Suprapubic skin (tissue), 4 donors: Measurements from ENCODE around the gene GYG1. TPM values are rescaled to one million over a fixed set of nuclear protein-coding genes. Genes with fewer than 3 reads are reported as not detected.
"Not testable (repeated sequence)": the region's sequence is repeated elsewhere in the genome, so short reads cannot be mapped to it uniquely, and the experiment has no call there.

Experiments
- DNase-seq, 2 donors: peaks; one replicate each; pipeline ENCODE4 v3.0.0-alpha.2; 2019; ENCODE audit warnings: low spot score in 2 of 2
- H3K27ac ChIP-seq: fragments of 200-600 bp; sonication (generic); one replicate; pipeline ENCODE4 v1.5.1; 2019
- H3K27me3 ChIP-seq: fragments of 200-600 bp; sonication (generic); one replicate; pipeline ENCODE4 v1.5.1; 2019
- H3K36me3 ChIP-seq: fragments of 200-600 bp; sonication (generic); one replicate; pipeline ENCODE4 v1.5.1; 2019
- H3K4me1 ChIP-seq: fragments of 200-600 bp; sonication (generic); one replicate; pipeline ENCODE4 v1.5.1; 2019
- H3K4me3 ChIP-seq: fragments of 200-600 bp; sonication (generic); one replicate; pipeline ENCODE4 v1.5.1; 2019; ENCODE audit warnings: mild to moderate bottlenecking
- H3K9me3 ChIP-seq: fragments of 200-600 bp; sonication (generic); one replicate; pipeline ENCODE4 v1.5.1; 2019
- CTCF ChIP-seq, 2 donors: fragments of 200-600 bp in 1 of 2; fragments of 450-650 bp in 1 of 2; sonication (generic) in 1 of 2; IDR thresholded peaks; one replicate each; pipeline ENCODE4 v1.5.1; 2016 to 2019; ENCODE audit warnings: antibody characterized with exemption in 2 of 2, mild to moderate bottlenecking in 1 of 2, moderate library complexity in 1 of 2
- EP300 ChIP-seq: sonication (generic); formaldehyde crosslinking; IDR thresholded peaks from one replicate; pipeline ENCODE4 v1.6.1; 2017; ENCODE audit warnings: antibody characterized with exemption
- POLR2A ChIP-seq, 2 donors: fragments of 450-650 bp; IDR thresholded peaks; one replicate each; pipeline ENCODE4 v1.6.1; 2017; ENCODE audit warnings: antibody characterized with exemption in 2 of 2, mild to moderate bottlenecking in 2 of 2, moderate library complexity in 2 of 2
- POLR2AphosphoS5 ChIP-seq, 3 donors: sonication (generic); formaldehyde crosslinking; IDR thresholded peaks; one replicate each; pipeline ENCODE4 v1.6.1; 2017; ENCODE audit warnings: antibody characterized with exemption in 3 of 3
- WGBS: methylation state at CpG from one replicate; pipeline ENCODE4 v1.1.5; 2018; 5-methylcytosine and 5-hydroxymethylcytosine counted together
- total RNA-seq, 4 donors: library from RNA; depleted of rRNA; stranded (reverse); fragments of >200 nt; gene quantifications; one replicate each; pipeline ENCODE4 v1.1.0, GENCODE V29; 2016

Gene GYG1
- total RNA-seq, 4 donors from 2014 or later, result 9.3 to 17.5 (median 13.4) TPM

DNA sequence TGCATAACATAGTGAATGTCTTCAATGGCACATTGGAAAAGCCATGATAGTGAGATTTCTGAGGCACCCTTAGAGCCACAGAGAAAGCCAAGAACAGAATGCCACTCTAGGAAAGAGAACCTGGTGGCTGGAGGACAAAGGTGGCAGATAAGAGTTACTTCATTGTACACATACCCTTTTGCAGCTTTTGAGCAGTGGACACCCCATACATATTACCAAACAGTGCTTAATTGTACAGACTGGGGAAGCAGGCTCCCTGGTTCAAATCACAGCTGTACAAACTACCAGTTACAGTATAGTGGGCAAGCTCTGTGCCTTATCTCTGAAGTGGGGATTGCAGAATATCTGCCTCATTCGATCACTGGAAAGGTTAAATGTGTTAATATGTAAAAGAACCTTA, 10.1 kb upstream of the GYG1 start:
- Histone ChIP-seq H3K36me3 (no peaks in the 10 kb centered on the region), H3K4me1 (no peaks in the 10 kb centered on the region), H3K27me3 (peaks cover 3% of the 10 kb centered on the region), H3K4me3 (no peak overlapping the region), H3K27ac (no peak overlapping the region), H3K9me3 (no peaks in the 10 kb centered on the region)
- 100% methylated on average over 1 of the region's 1 CpG for WGBS
- no peak for DNase-seq
- no peak for TF ChIP-seq CTCF (IDR thresholded peaks at IDR 0.05)
- TF ChIP-seq POLR2AphosphoS5 (IDR thresholded peaks at IDR 0.05), result no peak
- no peak for TF ChIP-seq EP300
- no peak for TF ChIP-seq POLR2A (IDR thresholded peaks at IDR 0.05)

DNA sequence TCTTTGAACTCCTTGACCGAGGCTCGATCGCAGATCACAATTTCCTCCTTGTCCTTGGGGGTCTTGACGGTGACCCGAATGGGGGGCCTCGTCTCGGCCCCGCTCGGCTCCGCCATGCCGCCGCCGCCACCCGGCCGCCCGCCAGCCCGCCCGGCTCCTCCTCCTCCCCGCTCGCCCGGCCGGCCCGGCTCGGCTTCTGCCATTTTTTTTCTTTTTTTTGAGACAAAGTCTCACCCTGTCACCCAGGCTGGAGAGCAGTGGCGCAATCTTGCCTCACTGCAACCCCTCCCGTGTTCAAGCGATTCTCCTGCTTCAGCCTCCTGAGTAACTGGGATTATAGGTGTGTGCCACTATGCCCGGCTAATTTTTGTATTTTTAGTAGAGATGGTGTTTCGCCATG, 3.8 kb upstream of the GYG1 start:
- 97% methylated on average over 29 of the region's 29 CpGs for WGBS
- DNase-seq, H3K36me3 ChIP-seq: not testable (repeated sequence)

GRCh38 chr3:148990236-148990635, 1.1 kb upstream of the GYG1 start:
- no peak for DNase-seq
- TF ChIP-seq POLR2AphosphoS5 (IDR thresholded peaks at IDR 0.05), result no peak
- no peak for TF ChIP-seq POLR2A (IDR thresholded peaks at IDR 0.05)
- no peak for TF ChIP-seq EP300
- no peak for TF ChIP-seq CTCF (IDR thresholded peaks at IDR 0.05)
- no peak overlapping the region for H3K4me3 ChIP-seq
- H3K27ac ChIP-seq, result peak overlapping the region; percentile 91
- 35% methylated on average over 4 of the region's 4 CpGs for WGBS
- peaks cover 6% of the 10 kb centered on the region for H3K36me3 ChIP-seq
- no peaks in the 10 kb centered on the region for H3K9me3 ChIP-seq
- H3K27me3 ChIP-seq, result no peaks in the 10 kb centered on the region
- H3K4me1 ChIP-seq, result peaks cover 23% of the 10 kb centered on the region

More for the DNA sequence above, 3.8 kb upstream of the GYG1 start:
- H3K4me3 ChIP-seq, H3K27me3 ChIP-seq, H3K27ac ChIP-seq, H3K9me3 ChIP-seq: not testable (repeated sequence)
- peaks cover 16% of the 10 kb centered on the region for H3K4me1 ChIP-seq

GRCh38 chr3:148992027-148992634, 791 bp downstream of the GYG1 start:
- peak in 1 of 2 donors; percentile 70 for DNase-seq
- no peaks in the 10 kb centered on the region for H3K9me3 ChIP-seq
- TF ChIP-seq CTCF (IDR thresholded peaks at IDR 0.05), result no peak
- TF ChIP-seq POLR2AphosphoS5 (IDR thresholded peaks at IDR 0.05), result no peak
- no peak for TF ChIP-seq POLR2A (IDR thresholded peaks at IDR 0.05)
- TF ChIP-seq EP300, result no peak
- peak overlapping the region; percentile 74 for H3K4me3 ChIP-seq
- H3K4me1 ChIP-seq, result peaks cover 23% of the 10 kb centered on the region
- WGBS, result 43% methylated on average over 2 of the region's 34 CpGs
- H3K36me3 ChIP-seq, result peaks cover 25% of the 10 kb centered on the region
- no peaks in the 10 kb centered on the region for H3K27me3 ChIP-seq
- peak overlapping the region; percentile 91 for H3K27ac ChIP-seq

- no peaks in the 10 kb centered on the region for H3K9me3 ChIP-seq
- H3K27me3 ChIP-seq, result no peaks in the 10 kb centered on the region
- peaks cover 30% of the 10 kb centered on the region for H3K36me3 ChIP-seq
- 93% methylated on average over 10 of the region's 10 CpGs for WGBS
- DNase-seq, result no peak
- H3K4me3 ChIP-seq, result peak overlapping the region; percentile 74
- TF ChIP-seq CTCF (IDR thresholded peaks at IDR 0.05), result no peak
- TF ChIP-seq EP300, result no peak
- no peak for TF ChIP-seq POLR2A (IDR thresholded peaks at IDR 0.05)
- TF ChIP-seq POLR2AphosphoS5 (IDR thresholded peaks at IDR 0.05), result no peak
- no peak overlapping the region for H3K27ac ChIP-seq
- H3K4me1 ChIP-seq, result peaks cover 23% of the 10 kb centered on the region
Observed at GRCh38 chr3:148992635-148993255, 1.4 kb downstream of the GYG1 start.
